Loucy (cell line): ENCODE data around the gene SERPINB1.

Experiments used
- CTCF ChIP-seq: fragments of 200-600 bp; sonication (generic); conservative IDR thresholded peaks from 2 replicates; pipeline ENCODE4 v1.5.1; 2014; ENCODE audit warnings: mild to moderate bottlenecking, antibody characterized with exemption, low read length
- EZH2phosphoT487 ChIP-seq: fragments of 200-600 bp; IDR thresholded peaks from 2 replicates; pipeline ENCODE4 v1.6.1; 2018; ENCODE audit warnings: antibody characterized with exemption, mild to moderate bottlenecking, moderate library complexity, borderline replicate concordance

GRCh38 chr6:2795956-2796355 is 45.7 kb downstream of the SERPINB1 start:
- TF ChIP-seq CTCF = no peak
- no peak for TF ChIP-seq EZH2phosphoT487
